Stimulated activated CD8-positive, alpha-beta memory T cell treated with anti-CD3 and anti-CD28 coated beads, Interleukin-15, amount 100 ng/mL, for 48 hours (primary cell): ENCODE data around the gene GPR180.
A peak's percentile ranks its signal among the peaks of the same experiment; 100 is the strongest.

Source experiments
- DNase-seq, 2 donors: peaks; one replicate each; pipeline ENCODE4 v3.0.0-alpha.2; 2020; ENCODE audit warnings: low read depth in 2 of 2

Gene GPR180

GRCh38 chr13:94601446-94602431 lies at the start of gene GPR180:
Gene GPR180 (plus strand): TSS chr13:94601857. CDS start chr13:94601928, 71 bp downstream.
- DNase-seq = peak; percentile 88 to 91

GRCh38 chr13:94552095-94552494 lies 49.6 kb upstream of the GPR180 start:
- no peak for DNase-seq

GRCh38 chr13:94553766-94554165 lies 47.9 kb upstream of the GPR180 start:
- DNase-seq = no peak

- no peak for DNase-seq
Measured at GRCh38 chr13:94556041-94556440, 45.6 kb upstream of the GPR180 start.

GRCh38 chr13:94556621-94557020 lies 45.0 kb upstream of the GPR180 start:
- DNase-seq = no peak

GRCh38 chr13:94557684-94558235 lies 43.9 kb upstream of the GPR180 start:
- DNase-seq = no peak

GRCh38 chr13:94558716-94559115 lies 42.9 kb upstream of the GPR180 start:
- no peak for DNase-seq

- no peak for DNase-seq
Measured at GRCh38 chr13:94559222-94559795, 42.3 kb upstream of the GPR180 start.

GRCh38 chr13:94560116-94560515 lies 41.5 kb upstream of the GPR180 start:
- DNase-seq = no peak

GRCh38 chr13:94561126-94561525 lies 40.5 kb upstream of the GPR180 start:
- no peak for DNase-seq

- DNase-seq = no peak
Measured at GRCh38 chr13:94567581-94567980, 34.1 kb upstream of the GPR180 start.

GRCh38 chr13:94568443-94568842 lies 33.2 kb upstream of the GPR180 start:
- no peak for DNase-seq

GRCh38 chr13:94569615-94570014 lies 32.0 kb upstream of the GPR180 start:
- no peak for DNase-seq

- no peak for DNase-seq
Measured at GRCh38 chr13:94579063-94579462, 22.6 kb upstream of the GPR180 start.

GRCh38 chr13:94583926-94584325 lies 17.7 kb upstream of the GPR180 start:
- DNase-seq = no peak

GRCh38 chr13:94585543-94586101 lies 16.0 kb upstream of the GPR180 start:
- no peak for DNase-seq

GRCh38 chr13:94586371-94586770 lies 15.3 kb upstream of the GPR180 start:
- no peak for DNase-seq

GRCh38 chr13:94588541-94588940 lies 13.1 kb upstream of the GPR180 start:
- DNase-seq = no peak

GRCh38 chr13:94590744-94591143 lies 10.9 kb upstream of the GPR180 start:
- no peak for DNase-seq

- DNase-seq = peak in 1 of 2 donors; percentile 10
Measured at GRCh38 chr13:94595001-94595949, 6.4 kb upstream of the GPR180 start.

- peak; percentile 83 to 90 for DNase-seq
Measured at GRCh38 chr13:94595950-94596574, 5.6 kb upstream of the GPR180 start, which contains the start of gene TGDS. Gene TGDS (minus strand): TSS chr13:94596152. CDS start chr13:94596136, 16 bp downstream.
